Neural progenitor cell (in vitro differentiated cells): ENCODE results near the gene DLG2. TPM values are rescaled to one million over a fixed set of nuclear protein-coding genes. Genes with fewer than 3 reads are reported as not detected.
"Not testable (repeated sequence)": the region's sequence is repeated elsewhere in the genome, so short reads cannot be mapped to it uniquely, and the experiment has no call there.

Source experiments
- DNase-seq: peaks from one replicate; pipeline ENCODE4 v3.0.0-alpha.2; 2016; ENCODE audit warnings: low spot score
- H2AFZ ChIP-seq: fragments of 200-600 bp; sonication (generic); replicated peaks from 2 replicates; pipeline ENCODE4 v1.6.1; 2016; ENCODE audit warnings: antibody characterized with exemption
- H3F3A ChIP-seq: fragments of 200-600 bp; sonication (generic); 2 replicates; pipeline ENCODE4 v1.6.1; 2016; ENCODE audit warnings: antibody characterized with exemption, low read depth
- H3K27ac ChIP-seq: fragments of 200-600 bp; sonication (generic); 2 replicates; pipeline ENCODE4 v1.5.1; 2016; ENCODE audit warnings: mild to moderate bottlenecking
- H3K27me3 ChIP-seq: fragments of 200-600 bp; sonication (generic); 2 replicates; pipeline ENCODE4 v1.6.1; 2016; ENCODE audit warnings: mild to moderate bottlenecking, moderate library complexity
- H3K36me3 ChIP-seq: fragments of 200-600 bp; sonication (generic); 2 replicates; pipeline ENCODE4 v1.5.1; 2016
- H3K4me1 ChIP-seq: fragments of 200-600 bp; sonication (generic); 2 replicates; pipeline ENCODE4 v1.6.1; 2016; ENCODE audit warnings: mixed run types
- H3K4me2 ChIP-seq: fragments of 200-600 bp; sonication (generic); 2 replicates; pipeline ENCODE4 v1.6.1; 2016
- H3K4me3 ChIP-seq: fragments of 200-600 bp; sonication (generic); 2 replicates; pipeline ENCODE4 v1.5.1; 2016
- H3K79me2 ChIP-seq: fragments of 200-600 bp; sonication (generic); 2 replicates; pipeline ENCODE4 v1.6.1; 2016; ENCODE audit warnings: low read depth
- H3K9ac ChIP-seq: fragments of 200-600 bp; sonication (generic); 2 replicates; pipeline ENCODE4 v1.6.1; 2016
- H3K9me3 ChIP-seq: fragments of 200-600 bp; sonication (generic); 2 replicates; pipeline ENCODE4 v1.5.1; 2016; ENCODE audit warnings: low read depth
- H4K20me1 ChIP-seq: fragments of 200-600 bp; sonication (generic); 2 replicates; pipeline ENCODE4 v1.6.1; 2016; ENCODE audit warnings: low read depth
- H3K27ac Mint-ChIP-seq: 3 replicates; pipeline ENCODE4 v1.8.0; 2021; ENCODE audit warnings: mixed read lengths
- H3K27me3 Mint-ChIP-seq: 2 replicates; pipeline ENCODE4 v1.8.0; 2022; ENCODE audit warnings: low read depth, mild to moderate bottlenecking, inconsistent platforms, moderate library complexity, mixed read lengths; ENCODE audit not compliant: insufficient read depth
- H3K36me3 Mint-ChIP-seq: 3 replicates; pipeline ENCODE4 v1.8.0; 2021; ENCODE audit warnings: mixed read lengths
- H3K4me1 Mint-ChIP-seq: 3 replicates; pipeline ENCODE4 v1.8.0; 2021; ENCODE audit warnings: mixed read lengths
- H3K4me3 Mint-ChIP-seq: 3 replicates; pipeline ENCODE4 v1.8.0; 2021; ENCODE audit warnings: mild to moderate bottlenecking, moderate library complexity, mixed read lengths
- H3K9me3 Mint-ChIP-seq: 3 replicates; pipeline ENCODE4 v1.8.0; 2020; ENCODE audit warnings: mixed read lengths
- CTCF ChIP-seq: fragments of 200-600 bp; sonication (generic); IDR thresholded peaks from 2 replicates; pipeline ENCODE4 v1.5.1; 2017; ENCODE audit warnings: antibody characterized with exemption, mild to moderate bottlenecking
- EZH2 ChIP-seq: fragments of 200-600 bp; sonication (generic); IDR thresholded peaks from 2 replicates; pipeline ENCODE4 v1.6.1; 2017; ENCODE audit warnings: antibody characterized with exemption, mild to moderate bottlenecking, moderate library complexity
- EZH2phosphoT487 ChIP-seq: fragments of 200-600 bp; sonication (generic); IDR thresholded peaks from 2 replicates; pipeline ENCODE4 v1.6.1; 2017; ENCODE audit warnings: antibody characterized with exemption
- total RNA-seq: library from RNA; depleted of rRNA; stranded (reverse); fragments of >200 nt; gene quantifications from 2 replicates; pipeline ENCODE4 v1.2.3, GENCODE V29; 2015; ENCODE audit warnings: low replicate concordance

Gene DLG2
- total RNA-seq, 1 donor from 2014 or later, result 7.5 TPM

- no peak overlapping the region for H3K4me2 ChIP-seq
- H3K27me3 ChIP-seq, result no peaks in the 10 kb centered on the region
- no peak overlapping the region for H3K27ac ChIP-seq
- no peaks in the 10 kb centered on the region for H3K27me3 Mint-ChIP-seq
- no peak overlapping the region for H3K4me3 ChIP-seq
- H3K9me3 ChIP-seq, result no peaks in the 10 kb centered on the region
- H4K20me1 ChIP-seq, result no peaks in the 10 kb centered on the region
- DNase-seq, result no peak
- no peak overlapping the region for H3K4me3 Mint-ChIP-seq
- H3K9ac ChIP-seq, result no peak overlapping the region
- peaks cover 5% of the 10 kb centered on the region for H3K9me3 Mint-ChIP-seq
- H3K36me3 Mint-ChIP-seq, result no peaks in the 10 kb centered on the region
- no peaks in the 10 kb centered on the region for H3K4me1 ChIP-seq
- H3F3A ChIP-seq, result no peaks in the 10 kb centered on the region
- H3K4me1 Mint-ChIP-seq, result peaks cover 3% of the 10 kb centered on the region
- H2AFZ ChIP-seq, result no peak overlapping the region
- TF ChIP-seq EZH2 (no peak), EZH2phosphoT487 (no peak), CTCF (no peak)
- H3K36me3 ChIP-seq, result no peaks in the 10 kb centered on the region
- H3K27ac Mint-ChIP-seq, result no peak overlapping the region
- no peaks in the 10 kb centered on the region for H3K79me2 ChIP-seq
Observed at GRCh38 chr11:84793318-84793717, 833.8 kb downstream of the DLG2 start.

- H3K27ac Mint-ChIP-seq, result no peak overlapping the region
- DNase-seq, result no peak
- H3K9ac ChIP-seq, result no peak overlapping the region
- no peaks in the 10 kb centered on the region for H3K4me1 ChIP-seq
- no peak overlapping the region for H3K4me3 ChIP-seq
- H3K36me3 ChIP-seq, result no peaks in the 10 kb centered on the region
- no peaks in the 10 kb centered on the region for H4K20me1 ChIP-seq
- H3K9me3 Mint-ChIP-seq, result no peaks in the 10 kb centered on the region
- no peak overlapping the region for H3K4me3 Mint-ChIP-seq
- no peaks in the 10 kb centered on the region for H3K9me3 ChIP-seq
- H3K36me3 Mint-ChIP-seq, result no peaks in the 10 kb centered on the region
- no peaks in the 10 kb centered on the region for H3K79me2 ChIP-seq
- H3K27me3 ChIP-seq, result no peaks in the 10 kb centered on the region
- no peak overlapping the region for H3K27ac ChIP-seq
- no peak overlapping the region for H3K4me2 ChIP-seq
- TF ChIP-seq EZH2 (no peak), CTCF (no peak), EZH2phosphoT487 (no peak)
- H3F3A ChIP-seq, result no peaks in the 10 kb centered on the region
- H2AFZ ChIP-seq, result no peak overlapping the region
- H3K4me1 Mint-ChIP-seq, result peaks cover 3% of the 10 kb centered on the region
- H3K27me3 Mint-ChIP-seq, result no peaks in the 10 kb centered on the region
Observed at GRCh38 chr11:84790849-84791427, 836.2 kb downstream of the DLG2 start.

- Mint-ChIP-seq H3K27ac (no peak overlapping the region), H3K4me1 (peaks cover 3% of the 10 kb centered on the region), H3K4me3 (no peak overlapping the region), H3K27me3 (no peaks in the 10 kb centered on the region), H3K9me3 (no peaks in the 10 kb centered on the region), H3K36me3 (no peaks in the 10 kb centered on the region)
- TF ChIP-seq CTCF (no peak), EZH2 (no peak), EZH2phosphoT487 (no peak)
- no peaks in the 10 kb centered on the region for H3K9me3 ChIP-seq
- H3K4me2 ChIP-seq, result no peak overlapping the region
- H3K4me3 ChIP-seq, result no peak overlapping the region
- no peaks in the 10 kb centered on the region for H3K79me2 ChIP-seq
- H3K4me1 ChIP-seq, result no peaks in the 10 kb centered on the region
- H3F3A ChIP-seq, result no peaks in the 10 kb centered on the region
- no peak overlapping the region for H3K27ac ChIP-seq
- no peaks in the 10 kb centered on the region for H3K27me3 ChIP-seq
- no peak overlapping the region for H3K9ac ChIP-seq
- no peak overlapping the region for H2AFZ ChIP-seq
- no peaks in the 10 kb centered on the region for H3K36me3 ChIP-seq
- no peak for DNase-seq
- no peaks in the 10 kb centered on the region for H4K20me1 ChIP-seq
Observed at GRCh38 chr11:84788220-84788619, 838.9 kb downstream of the DLG2 start.

GRCh38 chr11:84784158-84784557 is 843.0 kb downstream of the DLG2 start:
- H3K27ac ChIP-seq, H3K4me1 Mint-ChIP-seq, H4K20me1 ChIP-seq, H3K27ac Mint-ChIP-seq, H3K9me3 Mint-ChIP-seq, H3K4me2 ChIP-seq, H3K9ac ChIP-seq, H3K79me2 ChIP-seq, H3K4me3 ChIP-seq, H3K4me1 ChIP-seq, H3K36me3 Mint-ChIP-seq, H3K36me3 ChIP-seq, DNase-seq, H2AFZ ChIP-seq, H3K27me3 ChIP-seq, H3K27me3 Mint-ChIP-seq, H3F3A ChIP-seq, H3K9me3 ChIP-seq, H3K4me3 Mint-ChIP-seq: not testable (repeated sequence)
